Nucleus accumbens (tissue), 56 donors: ENCODE results near the gene FAM3B.
"Not testable (repeated sequence)": the region's sequence is repeated elsewhere in the genome, so short reads cannot be mapped to it uniquely, and the experiment has no call there.

Experiments
- DNase-seq, 56 donors: peaks; one replicate each; lab custom pipeline; 2025; lab: John Stamatoyannopoulos, UW

FAM3B gene

GRCh38 chr21:41348434-41348833 lies 31.8 kb downstream of the FAM3B start:
- no peak for DNase-seq

- DNase-seq = no peak
These were observed 32.5 kb downstream of the FAM3B start for GRCh38 chr21:41349126-41349525.

- no peak for DNase-seq
These were observed 33.2 kb downstream of the FAM3B start for GRCh38 chr21:41349619-41350390.

GRCh38 chr21:41350436-41351155 lies 34.0 kb downstream of the FAM3B start:
- DNase-seq = no peak

- no peak for DNase-seq
These were observed 40.9 kb downstream of the FAM3B start for GRCh38 chr21:41357546-41357945.

- no peak for DNase-seq
These were observed 41.9 kb downstream of the FAM3B start for GRCh38 chr21:41358193-41359166.

- DNase-seq = no peak
These were observed 42.7 kb downstream of the FAM3B start for GRCh38 chr21:41359286-41359685.

- DNase-seq = not testable (repeated sequence)
These were observed 43.1 kb downstream of the FAM3B start for GRCh38 chr21:41359754-41360071.

GRCh38 chr21:41360072-41360821 lies 43.6 kb downstream of the FAM3B start:
- no peak for DNase-seq

GRCh38 chr21:41361053-41361785 lies 44.6 kb downstream of the FAM3B start:
- DNase-seq = no peak

GRCh38 chr21:41361786-41362604 lies 45.4 kb downstream of the FAM3B start, which contains the start of gene MX2:
MX2 (plus strand) TSS chr21:41362027; CDS start chr21:41376907, 14,880 bp downstream.
- DNase-seq = peak in 1 of 56 donors; percentile 19

- no peak for DNase-seq
These were observed 46.2 kb downstream of the FAM3B start for GRCh38 chr21:41362605-41363369.

- DNase-seq = no peak
These were observed 47.0 kb downstream of the FAM3B start for GRCh38 chr21:41363370-41364270.

GRCh38 chr21:41364308-41364707 lies 47.7 kb downstream of the FAM3B start:
- no peak for DNase-seq

GRCh38 chr21:41365377-41366107 lies 48.9 kb downstream of the FAM3B start:
- DNase-seq = no peak
